ENCODE measurements around the gene NANOS2. TPM values are rescaled to one million over a fixed set of nuclear protein-coding genes. Genes with fewer than 3 reads are reported as not detected.

Gene NANOS2
- not detected in 2 replicates for total RNA-seq

DNA sequence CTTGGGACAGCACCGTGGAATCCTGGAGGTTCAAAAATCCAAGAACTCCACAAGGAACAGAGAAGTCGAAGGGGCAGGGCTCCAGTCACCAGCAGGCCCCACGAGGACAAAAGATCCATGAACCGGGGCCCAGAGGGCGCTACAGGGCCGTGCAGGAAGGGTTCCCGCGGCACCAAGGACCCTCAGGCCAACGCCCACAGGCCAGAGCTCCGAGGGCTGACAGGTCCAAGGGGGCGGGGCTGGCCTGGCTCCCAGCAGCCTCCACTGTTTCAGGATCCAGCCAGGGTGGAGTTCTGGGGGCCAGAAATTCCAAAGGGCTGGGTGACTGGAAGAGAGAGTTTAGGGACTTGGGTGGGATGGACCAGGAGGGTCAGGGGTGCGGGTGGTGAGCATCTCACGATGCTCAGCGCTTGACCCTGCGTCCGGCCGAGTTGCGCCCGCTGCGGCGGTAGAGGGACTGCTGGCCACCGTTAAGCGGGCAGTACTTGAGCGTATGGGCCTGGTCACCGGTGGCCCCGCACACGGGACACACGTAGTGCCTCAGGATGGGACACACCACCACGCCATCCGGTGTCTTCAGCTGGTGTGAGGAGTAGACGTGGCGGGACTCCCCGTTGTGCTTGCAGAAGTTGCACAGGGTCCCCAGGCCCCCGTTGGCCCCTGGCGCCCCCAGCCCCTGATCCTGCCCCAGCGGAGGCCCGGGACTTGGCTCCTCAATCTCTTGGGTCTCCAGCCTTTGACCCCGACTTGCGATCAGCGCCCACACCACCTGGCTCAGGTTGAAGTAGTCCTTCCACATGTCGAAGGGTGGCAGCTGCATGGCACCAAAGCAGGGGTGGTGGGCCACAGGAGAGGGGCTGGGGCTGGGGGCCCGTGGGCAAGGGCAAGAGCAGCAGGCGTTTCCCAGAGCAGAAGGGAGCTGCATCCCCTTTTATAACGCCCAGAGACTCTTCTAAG is at the start of gene NANOS2:
NANOS2 (minus strand) TSS at position 905 of the 957 bp plus-strand sequence; CDS start at position 820, 85 bp downstream.

GRCh38 chr19:45901912-45902650 is 12.5 kb downstream of the NANOS2 start, which contains the start of gene MYPOP:
MYPOP (minus strand) TSS chr19:45902613; CDS start chr19:45901773, 840 bp downstream.

GRCh38 chr19:45885556-45886426 is 28.8 kb downstream of the NANOS2 start, which contains the start of gene IRF2BP1:
IRF2BP1 (minus strand) TSS chr19:45886141; CDS start chr19:45885774, 367 bp downstream.

GRCh38 chr19:45863840-45864628 is 50.5 kb downstream of the NANOS2 start, which contains the start of gene FOXA3:
FOXA3 (plus strand) TSS chr19:45864326; CDS start chr19:45864457, 131 bp downstream.

Other genes with a start within 250 kb of the NANOS2 start
- under 0.01 TPM in 1 of 2 replicates, not detected in the other for gene GIPR, start 246.6 kb downstream of the NANOS2 start, total RNA-seq
- gene SNRPD2, start 222.8 kb downstream of the NANOS2 start, total RNA-seq, result 360 and 424 TPM in 2 replicates
- gene QPCTL, start 222.1 kb downstream of the NANOS2 start, total RNA-seq, result 15.6 and 24.7 TPM in 2 replicates
- gene FBXO46, start 183.9 kb downstream of the NANOS2 start, total RNA-seq, result 4.4 and 5.6 TPM in 2 replicates
- not detected in 2 replicates for gene MEIOSIN, start 181.3 kb downstream of the NANOS2 start, total RNA-seq
- gene SIX5, start 145.5 kb downstream of the NANOS2 start, total RNA-seq, result 7.0 and 13.6 TPM in 2 replicates
- gene DMPK, start 132.3 kb downstream of the NANOS2 start, total RNA-seq, result 21.7 and 39.0 TPM in 2 replicates
- 42.9 and 55.0 TPM in 2 replicates for gene DMWD, start 121.9 kb downstream of the NANOS2 start, total RNA-seq
- 0.11 and 0.12 TPM in 2 replicates for gene RSPH6A, start 99.5 kb downstream of the NANOS2 start, total RNA-seq
- 34.7 and 37.6 TPM in 2 replicates for gene SYMPK, start 51.6 kb downstream of the NANOS2 start, total RNA-seq
- not detected in 2 replicates for gene FOXA3, start 50.5 kb downstream of the NANOS2 start, total RNA-seq
- 29.3 and 34.6 TPM in 2 replicates for gene IRF2BP1, start 28.6 kb downstream of the NANOS2 start, total RNA-seq
- 0.77 and 1.2 TPM in 2 replicates for gene MYPOP, start 12.2 kb downstream of the NANOS2 start, total RNA-seq
- under 0.01 TPM in 1 of 2 replicates, not detected in the other for gene NOVA2, start 59.1 kb upstream of the NANOS2 start, total RNA-seq
- 10.5 and 11.6 TPM in 2 replicates for gene CCDC61, start 80.7 kb upstream of the NANOS2 start, total RNA-seq
- gene PGLYRP1, start 108.3 kb upstream of the NANOS2 start, total RNA-seq, result not detected in 2 replicates
- gene IGFL4, start 126.2 kb upstream of the NANOS2 start, total RNA-seq, result under 0.01 TPM in 1 of 2 replicates, not detected in the other
- gene IGFL3, start 209.9 kb upstream of the NANOS2 start, total RNA-seq, result not detected in 2 replicates
- gene IGFL2, start 233.5 kb upstream of the NANOS2 start, total RNA-seq, result not detected in 2 replicates